ENCODE data around the gene SMYD4.
"Not testable (repeated sequence)": the region's sequence is repeated elsewhere in the genome, so short reads cannot be mapped to it uniquely, and the experiment has no call there.

SMYD4 gene

DNA sequence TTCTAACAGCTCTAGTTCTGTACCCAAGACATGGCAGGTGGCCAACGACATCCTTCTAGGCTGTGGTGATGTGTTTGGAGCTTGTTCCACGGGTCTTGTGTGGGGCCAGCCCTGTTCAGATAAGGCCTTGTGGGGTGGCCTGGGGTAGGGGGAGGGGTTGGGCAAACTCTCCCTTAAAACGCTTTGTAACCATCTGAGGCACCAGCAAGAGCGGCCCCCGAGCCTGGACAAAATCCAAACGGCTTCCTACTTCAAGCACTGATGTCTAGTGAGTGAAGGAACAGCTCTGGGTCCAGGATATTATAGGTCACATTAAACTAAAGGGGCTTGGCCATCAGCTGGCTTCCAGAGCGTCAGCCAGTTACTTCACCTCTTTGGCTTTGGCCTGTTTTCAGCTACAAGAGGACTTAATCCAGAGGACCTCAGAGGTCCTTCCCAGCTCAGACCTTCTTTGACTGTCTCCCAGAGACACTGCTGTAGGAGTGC is 56.0 kb downstream of the SMYD4 start:
- H3K4me3 ChIP-seq = peak overlapping the region; percentile 10
- peak overlapping the region; percentile 28 to 71 for H3K27ac ChIP-seq
- DNase-seq (ENCODE audit: low spot score) = no peak
- no peak for TF ChIP-seq CTCF (IDR thresholded peaks at IDR 0.05)

DNA sequence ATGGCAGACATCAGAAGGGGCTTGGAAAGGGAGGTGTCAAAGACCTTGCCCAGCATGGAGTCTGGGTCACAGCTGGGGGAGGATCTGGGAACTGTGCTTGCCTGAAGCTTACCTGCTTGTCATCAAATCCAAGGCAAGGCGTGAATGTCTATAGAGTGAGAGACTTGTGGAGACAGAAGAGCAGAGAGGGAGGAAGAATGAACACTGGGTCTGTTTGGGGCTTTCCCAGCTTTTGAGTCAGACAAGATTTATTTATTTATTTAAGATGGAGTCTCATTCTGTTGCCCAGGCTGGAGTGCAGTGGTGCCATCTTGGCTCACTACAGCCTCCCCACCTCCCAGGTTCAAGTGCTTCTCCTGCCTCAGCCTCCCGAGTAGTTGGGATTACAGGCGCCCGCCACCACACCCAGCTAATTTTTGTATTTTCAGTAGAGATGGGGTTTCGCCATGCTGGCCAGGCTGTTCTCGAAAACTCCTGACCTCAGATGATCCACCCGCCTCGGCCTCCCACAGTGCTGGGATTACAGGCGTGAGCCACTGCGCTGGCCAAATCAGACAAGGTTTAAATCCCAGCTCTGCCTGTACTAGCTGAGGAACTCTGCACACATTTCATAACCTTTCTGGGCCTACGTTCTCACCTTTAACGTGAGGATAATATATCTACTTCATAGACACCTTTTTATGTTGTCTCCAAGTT is 56.6 kb downstream of the SMYD4 start:
- H3K4me3 ChIP-seq = peak overlapping the region; percentile 10
- not testable (repeated sequence) for DNase-seq (ENCODE audit: low spot score)
- H3K27ac ChIP-seq = peak overlapping the region; percentile 28 to 71

GRCh38 chr17:1769822-1770477 is 59.8 kb downstream of the SMYD4 start:
- H3K27ac ChIP-seq = no peak overlapping the region
- TF ChIP-seq CTCF (IDR thresholded peaks at IDR 0.05) = no peak
- no peak for DNase-seq (ENCODE audit: low spot score)
- no peak overlapping the region for H3K4me3 ChIP-seq

DNA sequence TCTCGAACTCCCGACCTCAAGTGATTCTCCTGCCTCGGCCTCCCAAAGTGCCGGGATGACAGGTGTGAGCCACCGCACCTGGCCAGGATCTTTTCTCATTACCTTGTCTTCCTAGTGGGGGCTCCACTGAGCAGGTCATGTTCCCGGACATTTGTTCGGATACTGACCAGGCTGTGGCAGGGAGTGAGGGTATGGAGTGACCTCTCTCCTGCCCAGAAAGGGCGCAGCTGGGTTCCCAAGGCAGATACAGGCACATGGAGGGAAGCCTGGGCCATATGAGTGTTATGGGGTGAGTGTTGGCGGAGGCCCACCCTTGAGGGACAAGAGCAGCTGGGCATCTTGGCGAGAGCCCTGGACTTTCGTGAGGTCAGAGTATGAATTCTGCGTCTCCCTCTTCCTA is 62.3 kb downstream of the SMYD4 start:
- peak overlapping the region in 1 of 2 donors; percentile 60 for H3K27ac ChIP-seq
- DNase-seq (ENCODE audit: low spot score) = no peak
- H3K4me3 ChIP-seq = no peak overlapping the region
- no peak for TF ChIP-seq CTCF (IDR thresholded peaks at IDR 0.05)

- TF ChIP-seq CTCF (IDR thresholded peaks at IDR 0.05) = no peak
- Histone ChIP-seq H3K4me3 (no peak overlapping the region), H3K27ac (peak overlapping the region in 1 of 2 donors; percentile 60)
- DNase-seq (ENCODE audit: low spot score) = peak; percentile 77
Observed at GRCh38 chr17:1766382-1767135, 63.1 kb downstream of the SMYD4 start.

GRCh38 chr17:1765576-1765975 is 64.1 kb downstream of the SMYD4 start:
- no peak for TF ChIP-seq CTCF (IDR thresholded peaks at IDR 0.05)
- peak overlapping the region in 1 of 2 donors; percentile 53 for H3K27ac ChIP-seq
- no peak overlapping the region for H3K4me3 ChIP-seq
- no peak for DNase-seq (ENCODE audit: low spot score)

DNA sequence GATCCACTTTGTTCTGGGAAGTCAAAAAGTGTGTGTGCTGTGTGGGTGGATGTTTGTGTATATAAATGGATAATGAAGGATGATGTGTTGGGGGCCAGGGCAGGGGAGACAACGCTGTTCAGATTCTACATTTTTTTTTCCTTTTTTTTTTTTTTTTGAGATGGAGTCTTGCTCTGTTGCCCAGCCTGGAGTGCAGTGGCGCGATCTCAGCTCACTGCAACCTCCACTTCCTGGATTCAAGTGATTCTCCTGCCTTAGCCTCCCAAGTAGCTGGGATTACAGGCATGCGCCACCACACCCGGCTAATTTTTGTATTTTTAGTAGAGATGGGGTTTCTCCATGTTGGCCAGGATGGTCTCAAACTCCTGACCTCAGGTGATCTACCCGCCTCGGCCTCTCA is 65.0 kb downstream of the SMYD4 start:
- peak overlapping the region in 1 of 2 donors; percentile 90 for H3K27ac ChIP-seq

More for the DNA sequence above, 65.0 kb downstream of the SMYD4 start:
- not testable (repeated sequence) for H3K4me3 ChIP-seq; DNase-seq (ENCODE audit: low spot score)

All from coronary artery (tissue), 2 donors.